HG03521 (cell line): ENCODE measurements around the gene CELF4.

ENCODE experiments used
- ATAC-seq: cut with Tn5 transposase; IDR thresholded peaks from one replicate; pipeline ENCODE4 v1.9.1; 2021; ENCODE audit warnings: mild to moderate bottlenecking, moderate library complexity; ENCODE audit not compliant: unreplicated experiment

The CELF4 gene

GRCh38 chr18:37422596-37422995, 143.0 kb downstream of the CELF4 start:
- no peak for ATAC-seq

GRCh38 chr18:37422116-37422515, 143.5 kb downstream of the CELF4 start:
- no peak for ATAC-seq

- ATAC-seq = no peak
These were observed 144.1 kb downstream of the CELF4 start for GRCh38 chr18:37421341-37422077.

GRCh38 chr18:37420315-37420880, 145.2 kb downstream of the CELF4 start:
- no peak for ATAC-seq

GRCh38 chr18:37419866-37420265, 145.7 kb downstream of the CELF4 start:
- ATAC-seq = no peak

- no peak for ATAC-seq
These were observed 146.3 kb downstream of the CELF4 start for GRCh38 chr18:37419315-37419714.

- ATAC-seq = no peak
These were observed 150.8 kb downstream of the CELF4 start for GRCh38 chr18:37414816-37415215.

GRCh38 chr18:37412829-37413228, 152.8 kb downstream of the CELF4 start:
- ATAC-seq = no peak

GRCh38 chr18:37412333-37412732, 153.3 kb downstream of the CELF4 start:
- ATAC-seq = no peak

- ATAC-seq = no peak
These were observed 155.7 kb downstream of the CELF4 start for GRCh38 chr18:37409878-37410277.

- no peak for ATAC-seq
These were observed 156.8 kb downstream of the CELF4 start for GRCh38 chr18:37408676-37409265.

- ATAC-seq = no peak
These were observed 158.0 kb downstream of the CELF4 start for GRCh38 chr18:37407571-37407970.

- ATAC-seq = no peak
These were observed 159.8 kb downstream of the CELF4 start for GRCh38 chr18:37405772-37406171.

GRCh38 chr18:37405229-37405628, 160.4 kb downstream of the CELF4 start:
- ATAC-seq = no peak

- no peak for ATAC-seq
These were observed 161.8 kb downstream of the CELF4 start for GRCh38 chr18:37403788-37404187.

GRCh38 chr18:37403100-37403781, 162.4 kb downstream of the CELF4 start:
- no peak for ATAC-seq

GRCh38 chr18:37402735-37403099, 162.9 kb downstream of the CELF4 start:
- ATAC-seq = no peak

GRCh38 chr18:37400802-37401201, 164.8 kb downstream of the CELF4 start:
- ATAC-seq = no peak

GRCh38 chr18:37398248-37398920, 167.2 kb downstream of the CELF4 start:
- ATAC-seq = no peak

- no peak for ATAC-seq
These were observed 167.8 kb downstream of the CELF4 start for GRCh38 chr18:37397814-37398213.

- ATAC-seq = no peak
These were observed 168.5 kb downstream of the CELF4 start for GRCh38 chr18:37396971-37397720.
